Fibroblast of the aortic adventitia (primary cell): ENCODE measurements around the gene EDC3. TPM values are rescaled to one million over a fixed set of nuclear protein-coding genes. Genes with fewer than 3 reads are reported as not detected.
"Not testable (repeated sequence)": the region's sequence is repeated elsewhere in the genome, so short reads cannot be mapped to it uniquely, and the experiment has no call there.

Experiments
- DNase-seq: peaks from one replicate; pipeline ENCODE4 v3.0.0-alpha.2; 2010; ENCODE audit warnings: low read depth
- H3K4me3 ChIP-seq: 2 replicates; pipeline ENCODE4 v1.5.1; 2011; ENCODE audit warnings: low read depth, mild to moderate bottlenecking, control low read depth, low read length, moderate library complexity
- total RNA-seq: library from RNA; depleted of rRNA; stranded (reverse); fragments of >200 nt; gene quantifications from 2 replicates; pipeline ENCODE4 v1.2.3, GENCODE V29; 2012; ENCODE audit warnings: low replicate concordance
- TF ChIP-seq, protein P1 (sequence below): IDR thresholded peaks from 2 replicates; pipeline ENCODE4 v1.5.1; 2011; ENCODE audit warnings: mild to moderate bottlenecking, low read length, control low read depth, inconsistent platforms; ENCODE audit not compliant: insufficient read depth

Gene EDC3
- total RNA-seq, 1 donor: 11.3 TPM

DNA sequence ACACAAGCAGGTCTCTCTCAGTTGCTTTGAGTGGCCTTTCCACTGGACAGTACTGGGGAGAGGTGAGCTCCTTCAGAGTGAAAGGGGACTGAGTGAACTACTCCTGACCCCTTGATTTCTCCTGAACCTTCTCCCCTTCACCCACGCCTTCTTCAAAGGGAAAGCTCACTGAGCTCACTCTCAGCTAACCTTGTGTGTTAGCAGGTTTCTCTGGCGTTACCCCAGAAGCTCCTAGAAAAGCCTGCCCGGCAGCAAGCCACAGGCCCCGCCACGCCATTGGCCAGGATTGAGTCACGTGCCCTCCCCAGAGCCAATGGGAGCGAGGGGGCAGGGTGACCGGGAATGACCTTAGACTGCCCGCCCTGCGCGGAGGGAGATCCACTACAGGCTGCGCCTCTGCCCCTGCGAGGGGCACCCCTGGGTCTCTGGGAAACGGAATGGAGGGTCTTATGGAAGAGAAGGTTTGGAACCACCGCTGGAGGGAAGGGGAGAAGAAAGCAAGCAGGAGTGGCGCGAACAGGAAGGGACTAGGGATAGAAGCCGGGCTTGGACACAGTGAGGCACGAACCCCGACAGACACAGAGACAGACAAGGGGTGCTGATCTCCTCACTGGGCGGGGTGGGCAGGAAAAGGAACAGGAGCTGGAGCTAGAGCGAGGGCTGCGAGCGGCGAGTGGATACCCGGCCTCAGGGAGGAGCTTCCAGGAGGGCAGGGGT is 97.5 kb downstream of the EDC3 start:
- TF ChIP-seq, protein P1, sequence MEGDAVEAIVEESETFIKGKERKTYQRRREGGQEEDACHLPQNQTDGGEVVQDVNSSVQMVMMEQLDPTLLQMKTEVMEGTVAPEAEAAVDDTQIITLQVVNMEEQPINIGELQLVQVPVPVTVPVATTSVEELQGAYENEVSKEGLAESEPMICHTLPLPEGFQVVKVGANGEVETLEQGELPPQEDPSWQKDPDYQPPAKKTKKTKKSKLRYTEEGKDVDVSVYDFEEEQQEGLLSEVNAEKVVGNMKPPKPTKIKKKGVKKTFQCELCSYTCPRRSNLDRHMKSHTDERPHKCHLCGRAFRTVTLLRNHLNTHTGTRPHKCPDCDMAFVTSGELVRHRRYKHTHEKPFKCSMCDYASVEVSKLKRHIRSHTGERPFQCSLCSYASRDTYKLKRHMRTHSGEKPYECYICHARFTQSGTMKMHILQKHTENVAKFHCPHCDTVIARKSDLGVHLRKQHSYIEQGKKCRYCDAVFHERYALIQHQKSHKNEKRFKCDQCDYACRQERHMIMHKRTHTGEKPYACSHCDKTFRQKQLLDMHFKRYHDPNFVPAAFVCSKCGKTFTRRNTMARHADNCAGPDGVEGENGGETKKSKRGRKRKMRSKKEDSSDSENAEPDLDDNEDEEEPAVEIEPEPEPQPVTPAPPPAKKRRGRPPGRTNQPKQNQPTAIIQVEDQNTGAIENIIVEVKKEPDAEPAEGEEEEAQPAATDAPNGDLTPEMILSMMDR: no peak
- peak overlapping the region; percentile 80 for H3K4me3 ChIP-seq
- DNase-seq: peak; percentile 84

DNA sequence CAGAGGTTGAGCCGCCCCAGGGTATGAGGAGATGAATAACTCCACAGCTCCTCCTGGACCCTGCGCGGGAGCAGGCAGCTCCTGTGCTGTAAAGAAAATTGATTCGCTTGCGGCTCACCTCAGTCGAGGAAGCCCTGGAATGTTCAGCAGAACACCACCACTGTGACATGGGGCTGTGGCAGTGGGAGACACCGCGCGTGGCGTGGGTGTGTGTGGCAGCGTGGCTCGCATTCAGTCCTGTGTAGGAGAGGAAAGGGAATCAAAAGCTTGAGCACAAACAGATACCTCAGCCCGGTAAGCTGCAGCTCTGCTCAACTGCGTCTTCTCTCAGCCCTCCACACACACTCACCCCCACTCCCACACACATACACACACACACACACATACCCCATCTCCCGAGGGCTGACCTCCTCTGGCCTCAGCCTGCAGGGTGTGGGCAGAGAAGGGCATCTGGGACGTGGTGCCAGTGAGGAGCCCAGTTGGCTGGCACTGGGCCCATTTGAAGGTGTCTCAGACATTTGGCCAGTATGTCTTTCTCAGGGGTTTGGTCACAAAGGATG is 98.6 kb downstream of the EDC3 start:
- not testable (repeated sequence) for H3K4me3 ChIP-seq, DNase-seq

DNA sequence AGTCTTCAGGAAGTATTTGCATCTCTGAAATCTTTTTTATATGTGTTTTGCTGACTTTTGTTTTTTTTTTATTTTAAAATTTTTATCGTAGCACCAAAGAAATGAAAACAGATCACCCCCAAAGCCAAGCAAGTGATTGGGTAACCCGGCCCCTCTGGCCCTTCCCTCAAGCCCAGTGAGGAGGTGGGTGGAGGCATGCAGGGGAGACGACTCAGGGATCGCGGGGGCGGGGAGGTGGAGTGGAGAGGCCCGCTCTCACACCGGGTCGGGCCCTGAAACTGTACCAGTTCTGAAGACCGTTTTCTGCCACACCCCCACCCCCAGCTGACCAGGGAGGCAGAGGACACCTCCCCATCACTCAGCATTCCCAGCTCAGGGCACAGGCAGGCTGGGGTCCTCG is 99.1 kb downstream of the EDC3 start:
- H3K4me3 ChIP-seq, DNase-seq: not testable (repeated sequence)

DNA sequence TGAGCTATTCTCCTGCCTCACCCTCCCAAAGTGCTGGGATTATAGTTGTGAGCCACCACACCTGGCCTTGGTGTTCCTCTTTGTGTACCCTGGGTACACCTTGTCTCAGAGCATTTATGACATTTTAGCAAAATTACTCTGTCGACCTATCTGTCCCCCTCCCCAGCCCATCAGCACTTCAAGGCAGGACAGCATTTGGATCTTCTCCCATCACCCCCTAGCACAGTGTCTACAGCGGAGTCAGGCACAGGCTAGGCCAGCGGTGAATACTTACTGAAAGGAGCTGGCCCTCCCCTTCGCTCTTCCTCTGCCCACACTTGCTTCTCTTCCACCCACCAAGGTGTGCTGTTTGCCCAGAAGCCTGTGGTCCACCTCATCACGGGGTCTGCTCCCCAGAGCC is 100.6 kb downstream of the EDC3 start:
- TF ChIP-seq, protein P1: no peak
- DNase-seq: no peak
- no peak overlapping the region for H3K4me3 ChIP-seq

DNA sequence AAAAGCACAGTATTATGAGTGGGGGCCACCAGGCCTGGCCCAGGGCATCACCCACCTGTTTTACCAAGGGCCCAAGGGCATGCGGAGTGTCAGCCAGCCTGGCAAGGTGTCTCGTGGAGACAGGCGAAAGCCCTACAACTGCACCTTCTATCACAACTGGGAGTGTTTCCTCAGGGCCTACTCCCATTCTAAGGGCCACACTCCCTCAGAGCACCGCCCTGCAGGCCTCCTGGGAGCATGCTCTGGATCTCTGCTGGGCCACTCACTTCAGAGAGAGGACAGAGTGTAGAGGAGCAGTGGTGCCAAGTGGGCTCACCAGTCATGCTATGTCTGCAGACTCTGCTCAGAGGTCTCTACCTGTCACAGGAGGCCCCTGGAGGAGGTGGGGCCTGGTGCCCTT is 101.4 kb downstream of the EDC3 start:
- DNase-seq: no peak
- no peak overlapping the region for H3K4me3 ChIP-seq
- TF ChIP-seq, protein P1: no peak

DNA sequence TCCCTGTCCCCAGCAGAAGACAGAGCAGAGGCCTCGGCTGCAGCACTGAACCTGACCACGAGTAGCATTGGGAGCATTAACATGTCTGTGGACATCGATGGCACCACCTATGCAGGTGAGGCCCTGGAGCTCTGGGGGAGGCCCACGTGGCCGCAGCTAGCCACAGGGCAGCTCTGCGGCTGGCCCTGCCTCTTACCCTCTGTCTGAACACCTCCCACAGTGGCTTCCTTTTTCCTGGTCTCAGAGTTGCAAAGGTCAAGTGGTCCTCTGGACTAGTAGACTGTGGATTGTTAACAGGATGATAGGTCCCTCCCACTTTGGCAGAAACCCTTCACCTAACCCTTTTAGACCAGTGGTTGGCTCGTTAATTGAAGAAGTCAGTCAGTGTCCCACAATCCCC is 102.7 kb downstream of the EDC3 start:
- TF ChIP-seq, protein P1: no peak
- DNase-seq: no peak
- no peak overlapping the region for H3K4me3 ChIP-seq

DNA sequence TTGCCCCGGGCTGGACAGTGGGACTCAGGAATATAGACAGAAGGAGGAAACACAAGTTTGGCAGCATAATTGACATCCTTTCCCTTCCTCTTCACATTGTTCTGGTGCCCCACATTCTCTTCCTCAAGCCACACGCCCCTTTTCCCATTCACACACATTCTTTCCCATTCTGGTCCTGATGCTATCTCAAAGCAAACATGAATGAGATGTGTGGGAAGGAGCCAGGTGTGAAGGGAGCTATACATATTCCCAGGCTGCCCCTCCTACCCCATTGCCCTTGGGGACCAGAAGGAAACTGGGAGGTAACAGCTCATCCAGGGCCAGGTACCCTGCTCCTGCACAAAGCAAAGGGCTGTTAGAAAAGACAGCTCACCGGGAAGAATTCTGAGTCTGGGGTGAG is 103.6 kb downstream of the EDC3 start:
- H3K4me3 ChIP-seq: no peak overlapping the region
- TF ChIP-seq, protein P1: no peak
- DNase-seq: no peak

DNA sequence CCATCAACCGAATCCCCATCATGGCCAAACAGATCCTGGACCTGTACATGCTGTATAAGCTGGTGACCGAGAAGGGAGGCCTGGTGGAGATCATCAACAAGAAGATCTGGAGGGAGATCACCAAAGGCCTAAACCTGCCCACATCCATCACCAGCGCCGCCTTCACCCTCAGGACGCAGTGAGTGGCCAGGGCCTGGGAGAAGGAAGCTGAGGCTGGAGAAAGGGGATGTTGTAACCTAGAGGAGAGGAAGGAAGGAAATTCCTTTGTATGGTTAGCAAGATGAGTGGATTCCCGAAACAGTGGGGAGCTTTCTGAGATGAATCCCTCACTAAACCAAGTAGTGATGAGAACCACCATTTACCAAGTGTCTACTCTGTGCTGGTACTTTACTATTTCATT is 106.0 kb downstream of the EDC3 start:
- TF ChIP-seq, protein P1: no peak
- no peak overlapping the region for H3K4me3 ChIP-seq

More for the DNA sequence above, 106.0 kb downstream of the EDC3 start:
- no peak for DNase-seq
